ENCODE results near the gene B3GNT9.

DNA sequence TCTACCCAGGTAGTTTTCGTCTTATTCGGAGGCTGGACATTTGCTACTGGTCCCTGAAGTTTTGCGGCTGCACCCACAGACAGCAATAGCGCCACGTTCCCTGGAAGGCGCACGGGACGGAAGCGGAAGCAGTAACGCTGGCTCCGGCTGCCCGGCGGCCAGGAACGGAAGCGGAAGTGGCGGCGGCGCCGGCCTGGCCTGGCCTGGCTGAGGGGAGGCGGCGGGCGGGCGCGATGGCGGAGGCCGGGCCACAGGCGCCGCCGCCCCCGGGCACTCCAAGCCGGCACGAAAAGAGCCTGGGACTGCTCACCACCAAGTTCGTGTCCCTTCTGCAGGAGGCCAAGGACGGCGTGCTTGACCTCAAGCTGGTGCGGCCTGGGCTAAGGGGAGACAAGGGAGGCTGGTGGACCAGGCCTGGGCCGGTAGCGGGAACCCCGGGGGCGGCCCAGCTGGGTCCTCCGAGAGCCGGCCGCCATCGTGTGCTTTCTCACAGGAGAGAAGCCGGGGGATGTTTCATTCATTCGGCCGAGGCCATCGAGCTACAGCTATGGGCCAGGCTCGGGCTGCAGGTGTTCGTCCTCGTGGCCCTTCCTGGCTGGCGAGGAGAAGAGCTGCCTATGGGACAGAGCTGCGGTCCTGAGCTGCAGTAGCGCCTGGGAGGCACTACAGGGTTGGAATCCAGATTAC lies 41.3 kb upstream of the B3GNT9 start, which contains the start of gene E2F4:
- TF ChIP-seq TAF1 (IDR thresholded peaks at IDR 0.05; ENCODE audit: borderline replicate concordance, low read depth, low read length): peak; percentile 65; the same call in 1 of the 2 replicates
- TF ChIP-seq, protein P1, sequence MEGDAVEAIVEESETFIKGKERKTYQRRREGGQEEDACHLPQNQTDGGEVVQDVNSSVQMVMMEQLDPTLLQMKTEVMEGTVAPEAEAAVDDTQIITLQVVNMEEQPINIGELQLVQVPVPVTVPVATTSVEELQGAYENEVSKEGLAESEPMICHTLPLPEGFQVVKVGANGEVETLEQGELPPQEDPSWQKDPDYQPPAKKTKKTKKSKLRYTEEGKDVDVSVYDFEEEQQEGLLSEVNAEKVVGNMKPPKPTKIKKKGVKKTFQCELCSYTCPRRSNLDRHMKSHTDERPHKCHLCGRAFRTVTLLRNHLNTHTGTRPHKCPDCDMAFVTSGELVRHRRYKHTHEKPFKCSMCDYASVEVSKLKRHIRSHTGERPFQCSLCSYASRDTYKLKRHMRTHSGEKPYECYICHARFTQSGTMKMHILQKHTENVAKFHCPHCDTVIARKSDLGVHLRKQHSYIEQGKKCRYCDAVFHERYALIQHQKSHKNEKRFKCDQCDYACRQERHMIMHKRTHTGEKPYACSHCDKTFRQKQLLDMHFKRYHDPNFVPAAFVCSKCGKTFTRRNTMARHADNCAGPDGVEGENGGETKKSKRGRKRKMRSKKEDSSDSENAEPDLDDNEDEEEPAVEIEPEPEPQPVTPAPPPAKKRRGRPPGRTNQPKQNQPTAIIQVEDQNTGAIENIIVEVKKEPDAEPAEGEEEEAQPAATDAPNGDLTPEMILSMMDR (IDR thresholded peaks at IDR 0.05): no peak
- peak; percentile 64 for TF ChIP-seq CHD2 (IDR thresholded peaks at IDR 0.05; ENCODE audit: low read length, partially characterized antibody)
- no peak; the same call in 1 of the 2 replicates for TF ChIP-seq TCF12 (IDR thresholded peaks at IDR 0.05)
- TF ChIP-seq GABPA (IDR thresholded peaks at IDR 0.05; ENCODE audit: low read depth): peak; percentile 92
- TF ChIP-seq POLR2AphosphoS5 (IDR thresholded peaks at IDR 0.05; ENCODE audit: low read depth, low read length): peak; percentile 44; the same call in 1 of the 2 replicates
- 0 out of 4 replicates have a peak, but pooled peaks of 1 of the 2 experiments have one; percentile 10 for TF ChIP-seq EP300 (IDR thresholded peaks at IDR 0.05; ENCODE audit: borderline replicate concordance in 1 of 2, low read depth in 1 of 2, low read length in 1 of 2)
- TF ChIP-seq, protein P2, sequence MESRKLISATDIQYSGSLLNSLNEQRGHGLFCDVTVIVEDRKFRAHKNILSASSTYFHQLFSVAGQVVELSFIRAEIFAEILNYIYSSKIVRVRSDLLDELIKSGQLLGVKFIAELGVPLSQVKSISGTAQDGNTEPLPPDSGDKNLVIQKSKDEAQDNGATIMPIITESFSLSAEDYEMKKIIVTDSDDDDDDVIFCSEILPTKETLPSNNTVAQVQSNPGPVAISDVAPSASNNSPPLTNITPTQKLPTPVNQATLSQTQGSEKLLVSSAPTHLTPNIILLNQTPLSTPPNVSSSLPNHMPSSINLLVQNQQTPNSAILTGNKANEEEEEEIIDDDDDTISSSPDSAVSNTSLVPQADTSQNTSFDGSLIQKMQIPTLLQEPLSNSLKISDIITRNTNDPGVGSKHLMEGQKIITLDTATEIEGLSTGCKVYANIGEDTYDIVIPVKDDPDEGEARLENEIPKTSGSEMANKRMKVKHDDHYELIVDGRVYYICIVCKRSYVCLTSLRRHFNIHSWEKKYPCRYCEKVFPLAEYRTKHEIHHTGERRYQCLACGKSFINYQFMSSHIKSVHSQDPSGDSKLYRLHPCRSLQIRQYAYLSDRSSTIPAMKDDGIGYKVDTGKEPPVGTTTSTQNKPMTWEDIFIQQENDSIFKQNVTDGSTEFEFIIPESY (IDR thresholded peaks at IDR 0.05; ENCODE audit: borderline replicate concordance, low read depth): no peak
- TF ChIP-seq RAD21 (IDR thresholded peaks at IDR 0.05; ENCODE audit: low read length): no peak
- TF ChIP-seq FOXJ3 (CRISPR knock-in tag; IDR thresholded peaks at IDR 0.05): no peak

Measured in SK-N-SH (cell line).